Measurements from ENCODE around the gene PEX14.

The PEX14 gene

DNA sequence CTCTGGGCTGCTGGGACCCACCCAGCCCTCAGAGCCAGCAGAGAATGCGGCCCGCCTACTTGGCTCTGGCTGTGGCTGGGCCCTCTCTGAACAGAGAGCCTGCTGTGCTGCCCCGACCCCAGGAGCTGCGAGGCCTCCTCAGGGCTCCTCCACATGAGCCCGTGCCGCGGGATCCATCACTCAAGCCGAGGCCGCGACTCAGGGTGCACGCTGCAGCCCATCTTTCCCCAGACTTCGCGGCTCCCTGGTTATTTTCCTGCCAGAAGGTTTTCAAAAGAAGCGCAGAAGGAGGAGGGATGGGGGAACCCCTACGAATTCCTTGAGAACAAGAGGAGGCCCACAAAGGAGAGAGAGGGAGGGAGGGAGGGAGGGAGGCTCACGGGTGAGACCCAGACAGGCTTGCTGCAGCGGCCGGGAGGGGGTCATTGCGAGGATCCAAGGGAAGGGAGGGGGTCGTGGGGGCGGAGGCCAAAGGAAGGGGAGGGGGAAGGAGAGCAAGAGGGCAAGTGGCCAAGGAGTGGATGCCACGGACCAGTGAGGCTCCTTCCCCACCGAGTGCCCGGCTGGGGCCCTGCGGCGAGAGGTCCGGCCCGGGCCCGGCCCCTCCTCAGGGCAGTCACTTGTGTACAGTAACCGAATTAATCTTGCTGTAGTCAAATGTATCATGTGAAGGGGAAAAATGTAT is 174.9 kb downstream of the PEX14 start:
- Histone ChIP-seq H3K4me1 (ENCODE audit: control insufficient read depth, insufficient read depth, low read depth, low read length) (peaks cover 21% of the 10 kb centered on the region), H3K18ac (ENCODE audit: low read depth in 1 of 2, low read length in 2 of 2) (no peak overlapping the region), H3K4me3 (ENCODE audit: insufficient read depth in 1 of 2, low read depth in 1 of 2, low read length in 2 of 2) (no peak overlapping the region), H3K4me2 (ENCODE audit: low read length, poor library complexity, severe bottlenecking) (no peak overlapping the region), H2BK15ac (ENCODE audit: low read depth, poor library complexity, severe bottlenecking) (no peak overlapping the region), H3K36me3 (ENCODE audit: control insufficient read depth in 1 of 2, insufficient read depth in 2 of 2, low read depth in 1 of 2, low read length in 2 of 2) (no peaks in the 10 kb centered on the region), H3K9me3 (ENCODE audit: control insufficient read depth, low read length) (no peaks in the 10 kb centered on the region), H3K27ac (ENCODE audit: low read length, poor library complexity, severe bottlenecking) (no peak overlapping the region), H3K23ac (ENCODE audit: low read length in 2 of 2) (no peak overlapping the region), H3K14ac (ENCODE audit: low read length in 2 of 2) (no peak overlapping the region), H3K9ac (ENCODE audit: low read length) (no peak overlapping the region), H4K8ac (ENCODE audit: low read length) (no peak overlapping the region), H2AK5ac (ENCODE audit: low read length, severe bottlenecking) (no peak overlapping the region), H3K79me1 (replicated peaks; ENCODE audit: low read length, poor library complexity, severe bottlenecking) (no peaks in the 10 kb centered on the region), H2BK5ac (ENCODE audit: low read depth, low read length, poor library complexity, severe bottlenecking) (no peak overlapping the region), H4K91ac (ENCODE audit: low read length) (no peak overlapping the region), H2BK12ac (ENCODE audit: low read length in 2 of 2) (no peak overlapping the region), H3K4ac (ENCODE audit: low read depth in 1 of 2, low read length in 2 of 2) (no peak overlapping the region), H2BK120ac (ENCODE audit: low read depth, low read length) (no peak overlapping the region), H3K27me3 (ENCODE audit: control insufficient read depth in 1 of 2, insufficient read depth in 1 of 2, low read length in 2 of 2) (peaks cover 5 to 38% of the 10 kb centered on the region in 2 experiments), H2AFZ (ENCODE audit: low read depth, low read length) (no peak overlapping the region)
- WGBS: 23% methylated on average over 30 of the region's 30 CpGs
- no peak for DNase-seq

DNA sequence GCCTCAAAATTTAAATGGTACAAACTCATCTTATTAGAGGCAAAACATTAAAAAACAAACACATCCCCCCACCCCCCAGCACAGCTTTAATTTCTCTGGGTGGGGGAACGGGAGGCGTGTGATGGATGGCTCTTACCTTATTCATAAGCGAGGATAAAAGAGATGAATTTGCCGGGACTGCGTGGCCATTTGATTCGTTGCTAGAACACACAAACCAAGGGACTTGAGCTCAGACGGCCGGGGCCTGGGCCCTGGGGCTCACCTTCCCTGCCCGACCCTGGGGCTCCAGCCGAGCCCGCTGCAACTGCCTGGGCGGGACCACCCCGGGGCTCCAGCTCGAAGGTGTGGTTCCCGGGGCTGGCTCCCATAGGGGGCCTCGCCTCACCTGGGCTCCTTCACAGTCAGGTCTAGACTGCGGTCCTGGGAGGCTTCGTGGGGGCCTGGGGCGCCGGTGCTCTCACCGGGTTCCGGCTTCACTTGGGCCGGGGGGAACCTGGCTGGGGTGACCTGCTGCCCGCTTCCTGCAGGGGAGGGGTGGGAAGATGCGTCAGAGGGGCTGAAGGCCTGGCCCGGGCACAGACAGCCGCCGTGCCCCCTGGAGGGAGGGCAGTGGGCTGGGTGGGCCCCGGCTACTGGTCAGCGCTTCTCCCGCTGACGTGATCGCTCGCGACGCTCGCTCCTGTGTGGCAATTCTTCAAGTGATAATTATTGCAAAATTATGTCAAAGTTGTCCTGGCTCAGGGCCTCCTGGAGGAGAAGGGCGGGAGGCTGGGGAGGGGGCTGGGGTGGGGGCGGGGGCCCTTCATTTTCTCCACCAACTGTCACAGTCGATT is 176.0 kb downstream of the PEX14 start:
- no peaks in the 10 kb centered on the region for H3K79me1 ChIP-seq (replicated peaks; ENCODE audit: low read length, poor library complexity, severe bottlenecking)
- no peaks in the 10 kb centered on the region for H3K36me3 ChIP-seq (ENCODE audit: control insufficient read depth in 1 of 2, insufficient read depth in 2 of 2, low read depth in 1 of 2, low read length in 2 of 2)
- H2AFZ ChIP-seq (ENCODE audit: low read depth, low read length): no peak overlapping the region
- no peak overlapping the region for H2BK15ac ChIP-seq (ENCODE audit: low read depth, poor library complexity, severe bottlenecking)
- H2AK5ac ChIP-seq (ENCODE audit: low read length, severe bottlenecking): no peak overlapping the region
- H3K9ac ChIP-seq (ENCODE audit: low read length): no peak overlapping the region
- 43% methylated on average over 33 of the region's 40 CpGs for WGBS
- H2BK5ac ChIP-seq (ENCODE audit: low read depth, low read length, poor library complexity, severe bottlenecking): no peak overlapping the region
- H2BK120ac ChIP-seq (ENCODE audit: low read depth, low read length): no peak overlapping the region
- H3K4ac ChIP-seq (ENCODE audit: low read depth in 1 of 2, low read length in 2 of 2): no peak overlapping the region
- no peak overlapping the region for H2BK12ac ChIP-seq (ENCODE audit: low read length in 2 of 2)
- H3K23ac ChIP-seq (ENCODE audit: low read length in 2 of 2): no peak overlapping the region
- no peak overlapping the region for H4K8ac ChIP-seq (ENCODE audit: low read length)
- peaks cover 5 to 45% of the 10 kb centered on the region in 2 experiments for H3K27me3 ChIP-seq (ENCODE audit: control insufficient read depth in 1 of 2, insufficient read depth in 1 of 2, low read length in 2 of 2)
- no peak for DNase-seq
- H3K14ac ChIP-seq (ENCODE audit: low read length in 2 of 2): no peak overlapping the region
- H3K9me3 ChIP-seq (ENCODE audit: control insufficient read depth, low read length): no peaks in the 10 kb centered on the region
- H3K27ac ChIP-seq (ENCODE audit: low read length, poor library complexity, severe bottlenecking): no peak overlapping the region
- peaks cover 21% of the 10 kb centered on the region for H3K4me1 ChIP-seq (ENCODE audit: control insufficient read depth, insufficient read depth, low read depth, low read length)
- H4K91ac ChIP-seq (ENCODE audit: low read length): no peak overlapping the region
- no peak overlapping the region for H3K4me2 ChIP-seq (ENCODE audit: low read length, poor library complexity, severe bottlenecking)
- H3K18ac ChIP-seq (ENCODE audit: low read depth in 1 of 2, low read length in 2 of 2): no peak overlapping the region
- no peak overlapping the region for H3K4me3 ChIP-seq (ENCODE audit: insufficient read depth in 1 of 2, low read depth in 1 of 2, low read length in 2 of 2)

DNA sequence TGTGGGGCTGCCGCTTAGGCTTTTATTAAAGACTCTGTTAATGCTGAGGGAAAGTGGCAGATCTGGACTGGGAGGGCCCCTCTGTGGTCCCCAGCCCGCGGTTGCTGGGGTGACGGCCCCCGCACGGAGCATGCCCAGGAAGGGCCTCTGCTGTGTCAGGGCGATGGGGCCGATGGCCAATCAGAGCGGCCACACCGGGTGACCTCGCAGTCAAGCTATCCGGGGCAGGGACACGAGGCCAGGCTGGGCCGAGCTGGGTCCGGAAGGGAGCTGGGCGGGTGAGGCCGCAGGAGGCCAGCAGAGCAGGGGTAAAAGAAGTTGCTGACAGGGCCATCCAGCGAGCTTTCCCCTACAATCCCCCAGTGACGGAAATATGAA is 176.6 kb downstream of the PEX14 start:
- no peak overlapping the region for H3K18ac ChIP-seq (ENCODE audit: low read depth in 1 of 2, low read length in 2 of 2)
- H3K27ac ChIP-seq (ENCODE audit: low read length, poor library complexity, severe bottlenecking): no peak overlapping the region
- no peaks in the 10 kb centered on the region for H3K79me1 ChIP-seq (replicated peaks; ENCODE audit: low read length, poor library complexity, severe bottlenecking)
- no peak overlapping the region for H2AK5ac ChIP-seq (ENCODE audit: low read length, severe bottlenecking)
- H3K27me3 ChIP-seq (ENCODE audit: control insufficient read depth in 1 of 2, insufficient read depth in 1 of 2, low read length in 2 of 2): peaks cover 5 to 49% of the 10 kb centered on the region in 2 experiments
- H2AFZ ChIP-seq (ENCODE audit: low read depth, low read length): no peak overlapping the region
- no peak overlapping the region for H2BK120ac ChIP-seq (ENCODE audit: low read depth, low read length)
- H2BK15ac ChIP-seq (ENCODE audit: low read depth, poor library complexity, severe bottlenecking): no peak overlapping the region
- 16% methylated on average over 19 of the region's 19 CpGs for WGBS
- H3K36me3 ChIP-seq (ENCODE audit: control insufficient read depth in 1 of 2, insufficient read depth in 2 of 2, low read depth in 1 of 2, low read length in 2 of 2): no peaks in the 10 kb centered on the region
- H3K23ac ChIP-seq (ENCODE audit: low read length in 2 of 2): no peak overlapping the region
- H3K9me3 ChIP-seq (ENCODE audit: control insufficient read depth, low read length): no peaks in the 10 kb centered on the region
- no peak overlapping the region for H3K4me2 ChIP-seq (ENCODE audit: low read length, poor library complexity, severe bottlenecking)
- H4K8ac ChIP-seq (ENCODE audit: low read length): no peak overlapping the region
- peak overlapping the region in 1 of 2 experiments; percentile 50 for H3K14ac ChIP-seq (ENCODE audit: low read length in 2 of 2)
- H3K9ac ChIP-seq (ENCODE audit: low read length): no peak overlapping the region
- no peak for DNase-seq
- H4K91ac ChIP-seq (ENCODE audit: low read length): no peak overlapping the region
- H3K4me1 ChIP-seq (ENCODE audit: control insufficient read depth, insufficient read depth, low read depth, low read length): peaks cover 19% of the 10 kb centered on the region
- no peak overlapping the region for H3K4ac ChIP-seq (ENCODE audit: low read depth in 1 of 2, low read length in 2 of 2)
- no peak overlapping the region for H2BK5ac ChIP-seq (ENCODE audit: low read depth, low read length, poor library complexity, severe bottlenecking)
- H3K4me3 ChIP-seq (ENCODE audit: insufficient read depth in 1 of 2, low read depth in 1 of 2, low read length in 2 of 2): no peak overlapping the region
- peak overlapping the region in 1 of 2 experiments; percentile 59 for H2BK12ac ChIP-seq (ENCODE audit: low read length in 2 of 2)

DNA sequence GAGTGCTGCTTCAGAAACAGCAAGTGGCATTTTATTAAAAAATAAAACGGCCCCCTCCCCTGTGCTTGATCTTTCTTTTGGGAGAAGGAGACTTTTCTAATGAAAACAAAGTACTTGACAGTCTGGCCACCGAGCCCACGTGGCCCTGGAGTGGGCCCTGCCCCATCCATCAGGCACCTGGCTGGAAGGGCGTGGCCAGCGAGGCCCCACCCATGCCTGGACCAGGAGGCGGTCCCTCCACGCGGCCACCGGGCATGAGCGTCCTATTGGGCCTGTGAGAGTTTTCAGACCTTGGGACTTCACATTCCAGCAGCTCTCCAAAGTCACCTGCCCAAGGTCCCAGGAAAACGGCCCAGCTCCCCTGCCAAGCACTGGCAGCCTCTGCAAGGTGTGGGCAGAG is 177.0 kb downstream of the PEX14 start:
- H2AK5ac ChIP-seq (ENCODE audit: low read length, severe bottlenecking): no peak overlapping the region
- no peaks in the 10 kb centered on the region for H3K36me3 ChIP-seq (ENCODE audit: control insufficient read depth in 1 of 2, insufficient read depth in 2 of 2, low read depth in 1 of 2, low read length in 2 of 2)
- H2BK5ac ChIP-seq (ENCODE audit: low read depth, low read length, poor library complexity, severe bottlenecking): no peak overlapping the region
- no peak overlapping the region for H3K9ac ChIP-seq (ENCODE audit: low read length)
- WGBS: 34% methylated on average over 11 of the region's 11 CpGs
- H3K9me3 ChIP-seq (ENCODE audit: control insufficient read depth, low read length): no peaks in the 10 kb centered on the region
- H3K4ac ChIP-seq (ENCODE audit: low read depth in 1 of 2, low read length in 2 of 2): no peak overlapping the region
- H2AFZ ChIP-seq (ENCODE audit: low read depth, low read length): no peak overlapping the region
- H3K23ac ChIP-seq (ENCODE audit: low read length in 2 of 2): no peak overlapping the region
- H3K14ac ChIP-seq (ENCODE audit: low read length in 2 of 2): no peak overlapping the region
- peaks cover 17% of the 10 kb centered on the region for H3K4me1 ChIP-seq (ENCODE audit: control insufficient read depth, insufficient read depth, low read depth, low read length)
- H3K4me2 ChIP-seq (ENCODE audit: low read length, poor library complexity, severe bottlenecking): no peak overlapping the region
- peaks cover 5 to 50% of the 10 kb centered on the region in 2 experiments for H3K27me3 ChIP-seq (ENCODE audit: control insufficient read depth in 1 of 2, insufficient read depth in 1 of 2, low read length in 2 of 2)
- no peak overlapping the region for H3K27ac ChIP-seq (ENCODE audit: low read length, poor library complexity, severe bottlenecking)
- no peak overlapping the region for H2BK120ac ChIP-seq (ENCODE audit: low read depth, low read length)
- DNase-seq: no peak
- no peak overlapping the region for H2BK12ac ChIP-seq (ENCODE audit: low read length in 2 of 2)
- H3K79me1 ChIP-seq (replicated peaks; ENCODE audit: low read length, poor library complexity, severe bottlenecking): no peaks in the 10 kb centered on the region
- no peak overlapping the region for H4K91ac ChIP-seq (ENCODE audit: low read length)
- peak overlapping the region in 1 of 2 experiments; percentile 65 for H3K18ac ChIP-seq (ENCODE audit: low read depth in 1 of 2, low read length in 2 of 2)
- no peak overlapping the region for H2BK15ac ChIP-seq (ENCODE audit: low read depth, poor library complexity, severe bottlenecking)
- H4K8ac ChIP-seq (ENCODE audit: low read length): no peak overlapping the region
- H3K4me3 ChIP-seq (ENCODE audit: insufficient read depth in 1 of 2, low read depth in 1 of 2, low read length in 2 of 2): no peak overlapping the region

All from mesenchymal stem cell (in vitro differentiated cells and primary cell).